Measurements from ENCODE around the gene RAPGEF5. TPM values are rescaled to one million over a fixed set of nuclear protein-coding genes. Genes with fewer than 3 reads are reported as not detected.

The RAPGEF5 gene
- total RNA-seq, 1 experiment from 2014 or later = 0.84 TPM

- no peak for DNase-seq (ENCODE audit: low read depth)
Observed at GRCh38 chr7:22194658-22195273, 162.2 kb downstream of the RAPGEF5 start.

- DNase-seq (ENCODE audit: low read depth) = peak; percentile 27
Observed at GRCh38 chr7:22193450-22193983, 163.4 kb downstream of the RAPGEF5 start.

DNA sequence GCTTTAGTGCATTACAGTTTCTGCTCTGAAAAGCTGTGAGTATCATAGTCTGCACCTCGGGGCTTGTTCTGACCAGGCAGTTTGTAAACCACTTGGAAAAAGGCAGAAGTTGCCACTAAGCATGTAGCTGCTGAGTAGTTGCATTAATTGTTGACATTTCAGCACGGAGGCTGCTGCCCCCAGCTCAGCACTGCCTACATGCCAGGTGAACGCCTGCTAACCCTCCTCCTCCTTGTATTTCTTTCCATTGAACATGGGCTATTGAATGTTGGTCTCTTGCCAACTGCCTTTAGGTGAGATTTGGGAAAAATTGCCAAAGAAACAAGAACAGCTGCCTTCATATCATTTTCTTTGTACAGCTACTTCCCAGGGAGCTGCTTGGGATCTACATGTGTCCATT is 164.2 kb downstream of the RAPGEF5 start:
- DNase-seq (ENCODE audit: low read depth) = no peak

DNA sequence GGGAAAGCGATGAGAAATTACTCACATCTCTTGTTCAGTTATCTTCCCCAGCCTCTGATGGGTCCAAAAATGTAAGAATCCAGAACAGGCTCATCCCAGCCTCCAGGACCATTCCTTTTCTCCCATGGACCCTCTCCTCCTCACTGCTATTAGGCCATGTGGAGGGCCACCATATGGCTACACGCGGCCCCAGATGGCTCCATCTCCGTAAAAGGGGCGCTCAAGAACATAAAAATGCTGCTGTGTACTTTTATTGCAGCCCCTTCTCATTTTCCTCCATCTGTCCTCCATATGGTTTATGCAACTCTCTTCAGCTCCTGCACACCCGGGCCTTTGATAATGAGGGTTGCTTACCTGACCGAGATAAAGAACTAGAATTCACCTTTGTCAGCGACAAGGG is 166.2 kb downstream of the RAPGEF5 start:
- no peak for DNase-seq (ENCODE audit: low read depth)

- DNase-seq (ENCODE audit: low read depth) = no peak
Observed at GRCh38 chr7:22189741-22190140, 167.2 kb downstream of the RAPGEF5 start.

DNA sequence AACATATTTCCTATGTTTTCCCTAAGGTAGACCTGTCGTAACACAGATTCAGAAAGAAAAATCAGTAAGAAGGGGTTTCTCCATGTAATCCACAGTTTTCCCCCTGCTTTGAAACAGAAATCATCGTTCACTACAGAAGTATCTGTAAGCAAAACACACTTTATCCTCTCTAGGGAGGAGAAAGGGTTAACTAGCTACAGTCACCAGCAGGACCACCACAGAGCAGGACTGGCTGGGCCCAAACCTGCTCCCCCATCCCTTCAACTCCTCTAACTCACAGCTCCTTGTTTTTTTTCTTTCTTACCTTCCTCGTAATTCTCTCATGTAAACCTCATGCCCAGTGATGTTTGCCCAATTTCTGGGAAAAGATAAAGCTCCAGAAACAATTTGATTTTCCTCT is 167.7 kb downstream of the RAPGEF5 start:
- DNase-seq (ENCODE audit: low read depth) = no peak

DNA sequence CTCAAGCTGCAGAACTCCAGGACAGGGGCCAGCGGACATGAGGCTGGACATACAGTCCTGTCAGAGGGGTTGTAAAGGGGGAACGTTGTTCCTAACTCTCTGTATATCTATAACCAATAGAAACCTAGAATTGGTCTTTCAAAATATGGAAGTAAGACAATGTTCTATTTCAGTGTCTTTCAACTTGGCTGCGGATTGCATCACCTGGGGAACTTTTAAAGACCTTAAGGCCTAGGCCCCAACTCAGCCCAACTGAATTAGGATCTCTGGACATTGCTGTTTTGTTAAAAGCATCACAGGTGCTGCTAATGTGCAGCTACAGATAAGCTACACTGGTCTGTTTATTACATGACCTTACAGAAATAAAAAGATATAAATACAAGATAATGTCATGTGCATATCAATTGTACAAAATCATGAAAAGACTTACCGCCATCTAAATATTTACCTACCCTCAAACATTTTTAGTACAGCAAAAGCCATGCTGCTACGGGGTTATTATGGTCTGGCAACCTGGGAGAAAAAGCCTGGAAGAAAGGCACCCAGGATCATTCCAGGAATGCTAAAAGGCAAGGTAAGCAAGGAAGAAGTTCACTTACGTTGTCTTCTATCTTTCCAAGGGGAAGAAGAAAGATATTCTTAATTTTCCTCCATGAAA is 169.1 kb downstream of the RAPGEF5 start:
- DNase-seq (ENCODE audit: low read depth) = no peak

DNA sequence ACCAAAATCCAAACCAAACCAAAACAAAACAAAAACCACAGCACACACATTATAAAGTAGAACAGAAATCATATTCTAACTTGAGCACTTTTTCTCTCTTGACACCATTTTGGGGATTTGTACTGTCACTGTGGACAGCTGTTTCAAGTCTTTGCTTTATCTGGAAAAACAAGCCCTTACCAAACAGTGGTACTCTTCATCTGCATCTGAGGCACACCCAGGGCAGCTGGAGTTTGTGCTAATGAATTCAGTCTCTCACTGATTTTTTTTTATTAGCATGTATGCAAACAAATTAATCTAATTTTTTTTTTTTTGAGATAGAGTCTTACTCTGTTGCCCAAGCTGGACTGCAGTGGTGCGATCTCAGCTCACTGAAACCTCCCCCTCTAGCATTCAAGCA is 171.4 kb downstream of the RAPGEF5 start:
- no peak for DNase-seq (ENCODE audit: low read depth)

DNA sequence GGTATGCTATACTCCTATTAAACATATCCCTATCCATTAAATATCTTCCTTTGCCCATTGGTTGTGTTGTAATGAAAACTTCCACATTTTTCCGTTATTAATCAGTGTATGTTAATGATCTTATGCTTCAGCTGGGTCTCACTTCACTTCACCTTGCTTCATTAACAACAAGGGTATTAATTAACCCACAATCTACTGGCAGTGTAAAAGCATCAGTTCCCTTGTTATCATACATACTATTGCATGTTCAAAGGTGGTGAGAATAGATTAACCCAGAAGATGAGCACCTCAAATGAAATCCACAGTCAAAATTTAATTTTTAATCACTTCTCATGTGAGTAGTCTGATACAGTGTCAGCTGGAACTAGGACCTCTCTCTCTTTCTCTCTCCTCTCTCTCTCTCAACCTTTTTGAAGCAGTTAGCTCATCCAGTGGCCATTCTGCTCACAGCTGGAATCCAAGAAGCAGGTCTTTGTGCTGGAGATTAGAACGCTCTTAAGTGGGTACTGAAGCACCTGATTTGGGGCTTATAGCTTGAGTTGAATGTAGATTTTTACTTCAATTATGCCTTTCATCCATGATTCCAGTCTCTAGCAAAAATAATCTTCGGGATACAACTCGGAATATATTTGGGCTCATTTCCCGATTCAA is 172.3 kb downstream of the RAPGEF5 start:
- no peak for DNase-seq (ENCODE audit: low read depth)

GRCh38 chr7:22183522-22184280 is 173.3 kb downstream of the RAPGEF5 start:
- no peak for DNase-seq (ENCODE audit: low read depth)

GRCh38 chr7:22182149-22182548 is 174.8 kb downstream of the RAPGEF5 start:
- DNase-seq (ENCODE audit: low read depth) = no peak

- no peak for DNase-seq (ENCODE audit: low read depth)
Observed at GRCh38 chr7:22181663-22182062, 175.3 kb downstream of the RAPGEF5 start.

DNA sequence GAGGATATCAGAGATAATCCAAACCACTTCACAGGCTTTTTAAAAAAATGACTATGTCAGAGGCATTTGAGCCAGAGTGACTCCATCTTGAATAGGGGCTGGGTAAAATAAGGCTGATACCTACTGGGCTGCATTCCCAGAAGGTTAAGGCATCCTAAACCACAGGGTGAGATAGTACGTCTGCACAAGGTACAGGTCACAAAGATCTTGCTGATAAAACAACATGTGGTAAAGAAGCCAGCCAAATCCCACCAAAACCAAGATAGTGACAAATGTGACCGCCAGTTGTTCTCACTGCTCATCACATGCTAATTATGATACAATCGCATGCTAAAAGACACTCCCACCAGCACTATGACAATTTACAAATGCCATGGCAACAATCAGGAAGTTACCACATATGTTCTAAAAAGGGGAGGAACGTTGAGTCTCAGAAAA is 177.5 kb downstream of the RAPGEF5 start:
- DNase-seq (ENCODE audit: low read depth) = peak; percentile 30

DNA sequence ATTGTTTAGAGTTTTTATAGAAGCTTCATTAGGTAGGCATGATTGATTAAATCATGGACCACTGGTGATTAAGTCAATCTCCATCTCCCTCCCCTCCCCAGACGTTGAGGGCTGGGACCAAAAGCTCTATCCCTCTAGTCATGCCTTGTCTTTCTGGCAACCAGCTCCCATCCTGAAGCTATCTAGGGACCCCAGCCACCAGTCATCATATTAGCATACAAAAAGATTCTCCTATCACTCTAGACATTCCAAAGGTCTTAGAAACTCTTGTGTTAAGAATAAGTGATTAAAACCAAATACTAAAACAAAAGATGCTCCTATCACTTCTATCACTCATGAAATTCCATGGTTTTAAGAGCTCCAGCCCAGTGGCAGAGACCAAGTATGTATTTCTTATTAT is 178.2 kb downstream of the RAPGEF5 start:
- no peak for DNase-seq (ENCODE audit: low read depth)

DNA sequence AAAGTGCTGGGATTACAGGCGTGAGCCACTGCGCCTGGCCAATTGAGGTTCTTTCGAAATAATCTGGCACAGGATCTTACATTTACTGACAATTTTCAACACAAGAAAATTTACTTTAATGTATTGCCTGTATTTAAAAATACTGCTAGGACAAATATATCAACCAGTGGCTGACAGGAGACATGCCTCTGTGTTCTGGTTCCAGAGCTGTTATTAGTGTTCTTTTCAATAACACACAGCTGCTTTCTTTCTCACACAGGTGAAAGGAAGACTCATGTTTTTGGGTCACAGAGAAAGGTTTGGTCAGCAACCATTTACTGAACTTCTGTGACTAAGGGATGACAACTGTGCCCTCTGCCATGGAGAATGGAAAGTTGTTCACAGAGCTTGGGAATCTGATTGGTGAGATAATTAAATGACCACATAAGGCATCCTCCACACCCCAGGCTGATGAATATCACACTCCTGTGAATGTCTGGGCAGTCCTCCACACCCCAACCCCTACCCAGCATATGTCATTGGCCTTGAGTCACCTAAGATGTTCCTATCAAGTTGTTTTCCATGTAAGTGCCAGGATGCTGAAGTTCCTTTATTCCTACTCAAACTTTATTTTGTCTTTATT is 180.1 kb downstream of the RAPGEF5 start:
- no peak for DNase-seq (ENCODE audit: low read depth)

GRCh38 chr7:22174574-22174953 is 182.4 kb downstream of the RAPGEF5 start:
- no peak for DNase-seq (ENCODE audit: low read depth)

DNA sequence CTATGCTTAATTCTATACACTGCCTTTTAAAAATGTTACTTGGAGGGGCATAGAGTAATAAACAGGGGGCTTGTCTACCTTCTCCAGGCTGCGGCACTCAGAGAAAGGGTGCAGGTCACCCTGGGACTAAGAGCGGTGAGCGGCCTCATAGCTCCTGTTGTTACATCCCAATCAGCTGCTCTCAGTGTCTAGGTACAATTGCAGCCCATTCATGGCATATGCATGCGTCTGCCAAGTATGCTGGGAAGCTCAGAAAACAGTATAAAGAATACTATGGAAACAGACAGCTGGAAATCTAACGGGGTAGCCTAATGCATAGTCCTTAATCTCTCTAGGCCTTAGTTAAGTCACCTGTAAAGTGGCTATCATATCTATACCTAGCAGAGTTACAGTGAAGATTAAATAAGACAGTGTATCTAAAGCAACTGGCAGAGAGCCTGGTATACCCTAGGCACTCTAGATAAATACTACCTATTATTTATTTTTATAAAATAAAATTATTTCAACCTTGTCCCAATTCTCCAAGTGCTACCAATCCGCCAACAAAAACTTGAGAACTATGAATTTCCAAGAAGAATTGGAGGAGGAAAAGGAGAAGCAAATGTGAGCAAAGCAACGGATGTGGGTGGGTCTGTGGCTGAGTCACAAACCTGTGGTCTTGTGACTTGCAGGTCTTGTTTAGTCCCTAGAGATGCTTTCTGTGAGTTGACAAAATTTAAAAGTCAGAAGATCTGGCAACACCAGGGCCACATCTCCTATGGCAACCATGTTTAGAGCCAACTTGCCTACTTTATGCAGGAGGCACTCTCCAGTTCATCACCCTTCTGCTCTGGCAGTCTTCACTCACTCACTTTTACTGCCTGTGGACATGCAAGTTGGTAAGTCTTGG is 183.0 kb downstream of the RAPGEF5 start:
- DNase-seq (ENCODE audit: low read depth) = peak; percentile 86

DNA sequence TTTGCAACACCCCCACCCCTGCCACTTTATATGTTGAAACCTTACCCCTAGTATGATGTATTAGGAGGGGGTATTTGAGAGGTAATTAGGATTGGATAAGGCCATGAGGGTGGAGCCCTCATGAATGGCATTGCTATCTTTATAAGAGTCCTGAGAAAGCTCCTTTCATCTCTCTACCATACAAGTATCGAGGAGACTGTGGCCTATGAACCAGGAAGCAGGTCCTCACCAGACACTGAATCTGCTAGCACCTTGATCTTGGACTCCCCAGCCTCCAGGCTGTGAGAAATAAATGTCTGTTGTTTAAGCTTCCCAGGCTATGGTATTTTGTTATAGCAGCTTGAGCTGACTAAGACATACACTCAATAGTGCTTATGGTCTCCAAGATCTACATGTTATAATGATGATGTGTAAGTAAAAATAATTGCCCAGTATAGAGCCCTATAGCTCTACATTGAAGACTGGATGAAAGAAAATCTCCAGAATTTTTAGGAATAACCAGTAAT is 188.8 kb downstream of the RAPGEF5 start:
- DNase-seq (ENCODE audit: low read depth) = no peak

DNA sequence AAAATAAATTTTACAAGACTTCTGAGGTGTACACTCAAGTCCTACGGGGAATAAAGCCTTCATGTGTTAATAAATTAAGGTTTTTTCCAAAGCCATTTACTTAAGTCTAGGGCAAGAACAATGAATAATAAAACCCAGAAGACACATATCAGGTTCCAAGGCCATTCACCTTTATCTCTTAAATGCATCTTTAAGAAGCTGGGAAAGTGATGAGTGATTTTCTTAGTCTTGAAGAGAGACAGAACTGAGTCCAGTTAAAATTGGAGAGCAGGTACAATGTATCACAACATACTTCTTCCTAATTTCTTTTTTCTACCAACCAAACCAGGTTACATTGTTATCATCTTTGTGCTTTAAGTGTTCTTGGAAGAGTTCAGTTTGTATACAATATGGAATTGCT is 189.5 kb downstream of the RAPGEF5 start:
- no peak for DNase-seq (ENCODE audit: low read depth)

DNA sequence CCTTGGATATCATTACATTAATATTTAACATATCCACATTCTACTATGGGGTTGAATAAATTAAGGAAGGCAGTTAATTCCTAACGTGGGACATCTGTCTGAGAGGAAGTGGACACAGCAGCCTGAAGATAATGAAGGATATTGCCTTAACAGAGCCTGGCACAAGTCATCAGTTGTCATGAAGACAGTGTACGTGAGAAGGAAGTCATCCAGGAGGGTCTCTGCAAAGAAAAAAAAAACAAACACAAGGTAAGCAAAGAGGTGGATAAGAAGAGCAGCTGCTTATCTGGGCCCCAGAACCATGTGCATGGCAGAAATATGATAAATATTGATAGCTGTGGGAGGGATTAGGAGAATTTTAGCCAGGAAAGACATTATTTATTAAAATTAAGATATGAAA is 190.0 kb downstream of the RAPGEF5 start:
- no peak for DNase-seq (ENCODE audit: low read depth)
